Endometrium (tissue), 2 donors: ENCODE results near the gene CBFA2T3.

ENCODE experiments used
- FAIRE-seq: peaks from 2 replicates; lab custom pipeline; 2012; peaks lifted over from hg19 to GRCh38; lab: Jason Lieb, UNC
- donor health status: control.
- donor health status: control.

The CBFA2T3 gene

DNA sequence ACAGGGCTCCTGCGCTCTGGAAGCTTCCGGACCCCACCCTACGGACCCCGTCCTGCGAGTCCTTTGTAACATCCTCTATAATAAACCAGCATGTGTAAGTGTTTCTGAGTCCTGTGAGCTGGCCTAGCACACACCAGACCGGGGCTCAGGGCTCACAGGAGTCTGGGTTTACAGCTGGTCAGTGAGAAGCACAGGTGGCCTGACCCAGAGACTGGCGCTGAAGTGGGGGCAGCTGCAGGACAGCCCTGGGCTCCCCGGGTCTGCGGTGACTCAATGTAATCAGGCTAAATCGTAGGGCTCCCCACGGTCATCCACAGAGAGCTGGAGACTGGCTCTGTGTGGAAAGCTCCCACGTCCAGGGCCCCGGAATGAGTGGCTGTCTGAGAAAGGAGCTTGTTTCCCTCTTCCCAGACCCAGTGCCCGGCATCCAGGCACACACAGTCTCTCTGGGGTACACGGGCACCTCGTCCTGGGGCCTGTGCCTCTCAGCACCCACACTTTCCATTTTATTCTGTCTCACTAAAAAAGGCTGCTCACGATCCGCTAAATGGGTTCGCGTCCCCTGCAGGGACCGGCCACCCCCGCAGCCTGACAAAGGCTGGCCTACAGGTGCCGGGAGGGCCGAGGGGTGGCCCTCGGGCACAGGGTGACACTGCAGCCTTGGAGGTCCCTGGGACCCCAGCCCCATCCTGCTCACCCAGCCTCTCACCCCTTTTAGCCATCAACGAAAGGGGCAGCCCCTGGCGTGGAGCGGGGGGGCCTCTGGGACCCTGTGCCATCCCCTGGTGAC lies 18.9 kb upstream of the CBFA2T3 start:
- FAIRE-seq, result no peak

GRCh38 chr16:88995194-88995593 lies 18.2 kb upstream of the CBFA2T3 start:
- no peak for FAIRE-seq

DNA sequence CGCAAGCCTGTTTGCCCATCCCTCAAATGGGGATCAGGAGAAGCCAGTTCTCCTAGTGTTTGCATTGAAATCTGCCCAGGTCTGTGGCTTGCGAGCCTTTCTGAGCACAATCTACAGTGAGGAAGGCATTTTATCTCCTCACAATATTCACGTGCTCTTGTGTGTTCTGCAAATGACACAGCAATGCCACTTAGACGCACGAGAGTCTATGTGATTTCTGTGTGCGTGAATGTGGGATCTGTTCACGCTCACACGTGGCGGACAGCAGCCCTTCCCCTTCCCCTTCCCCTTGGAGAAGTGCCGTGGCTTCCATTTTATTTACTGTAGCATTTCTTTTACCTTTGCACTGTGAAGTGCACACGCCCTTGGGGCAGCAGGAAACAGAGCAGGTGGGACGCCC lies 17.7 kb upstream of the CBFA2T3 start:
- FAIRE-seq, result no peak

DNA sequence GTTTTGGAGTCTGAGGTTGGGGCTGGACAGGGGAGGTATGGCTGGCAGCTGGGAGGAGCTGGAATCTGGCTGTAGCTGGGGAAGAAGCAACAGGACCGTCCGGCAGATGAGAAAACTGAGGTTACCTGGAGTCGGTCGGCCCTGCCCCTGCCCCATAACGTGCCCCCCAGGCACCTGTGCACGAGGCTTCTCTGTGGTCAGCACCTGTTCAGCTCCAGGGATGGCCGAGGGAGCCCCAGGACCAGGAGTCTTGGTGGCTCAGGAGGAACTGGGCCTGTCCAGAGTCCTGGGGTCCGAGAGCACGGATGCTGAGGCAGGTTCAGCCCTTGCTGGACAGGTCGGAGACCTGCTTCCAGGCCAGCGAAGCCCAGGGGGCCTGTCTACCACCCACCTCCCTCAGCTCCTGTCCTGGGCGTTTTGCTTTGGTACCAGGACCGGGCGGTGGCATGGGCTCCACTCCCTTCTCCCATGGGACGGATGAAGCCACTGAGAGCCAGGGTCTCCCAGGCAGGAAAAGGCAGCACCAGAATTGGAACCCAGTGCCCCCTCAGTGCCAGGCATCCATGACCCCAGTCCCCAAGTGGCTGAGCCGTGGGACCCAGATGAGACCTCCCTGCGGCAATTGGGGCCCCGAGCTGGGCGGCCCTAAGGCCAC lies 17.1 kb upstream of the CBFA2T3 start:
- no peak for FAIRE-seq

DNA sequence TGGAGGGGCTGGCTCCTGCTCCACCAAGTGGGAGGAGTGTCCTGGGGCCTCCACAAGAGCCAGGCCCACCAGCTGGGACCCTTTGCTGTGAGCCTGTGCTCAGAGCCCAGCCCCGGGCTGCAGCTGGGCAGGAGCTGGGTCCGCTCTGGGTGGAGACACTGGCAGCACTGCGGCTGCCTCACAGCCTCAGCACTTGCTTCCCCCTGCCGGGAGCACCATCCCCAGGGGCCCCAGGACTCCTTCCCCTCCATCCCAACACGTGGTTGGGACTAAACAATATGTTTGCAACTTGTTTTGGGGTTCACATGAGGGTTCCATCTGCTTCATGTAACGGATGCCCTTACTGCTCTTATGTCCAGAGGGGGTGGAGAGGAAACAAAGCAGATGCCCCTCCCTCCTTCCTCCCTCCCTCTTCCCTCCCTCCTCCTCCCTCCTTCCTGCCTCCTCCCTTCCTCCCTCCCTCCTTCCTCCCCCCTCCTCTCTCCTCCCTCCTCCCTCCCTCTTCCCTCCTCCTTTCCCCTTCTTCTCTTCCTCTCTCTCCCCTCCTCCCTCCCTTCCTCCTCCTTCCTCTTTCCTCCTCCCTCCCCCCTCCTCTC lies 16.3 kb upstream of the CBFA2T3 start:
- no peak for FAIRE-seq

DNA sequence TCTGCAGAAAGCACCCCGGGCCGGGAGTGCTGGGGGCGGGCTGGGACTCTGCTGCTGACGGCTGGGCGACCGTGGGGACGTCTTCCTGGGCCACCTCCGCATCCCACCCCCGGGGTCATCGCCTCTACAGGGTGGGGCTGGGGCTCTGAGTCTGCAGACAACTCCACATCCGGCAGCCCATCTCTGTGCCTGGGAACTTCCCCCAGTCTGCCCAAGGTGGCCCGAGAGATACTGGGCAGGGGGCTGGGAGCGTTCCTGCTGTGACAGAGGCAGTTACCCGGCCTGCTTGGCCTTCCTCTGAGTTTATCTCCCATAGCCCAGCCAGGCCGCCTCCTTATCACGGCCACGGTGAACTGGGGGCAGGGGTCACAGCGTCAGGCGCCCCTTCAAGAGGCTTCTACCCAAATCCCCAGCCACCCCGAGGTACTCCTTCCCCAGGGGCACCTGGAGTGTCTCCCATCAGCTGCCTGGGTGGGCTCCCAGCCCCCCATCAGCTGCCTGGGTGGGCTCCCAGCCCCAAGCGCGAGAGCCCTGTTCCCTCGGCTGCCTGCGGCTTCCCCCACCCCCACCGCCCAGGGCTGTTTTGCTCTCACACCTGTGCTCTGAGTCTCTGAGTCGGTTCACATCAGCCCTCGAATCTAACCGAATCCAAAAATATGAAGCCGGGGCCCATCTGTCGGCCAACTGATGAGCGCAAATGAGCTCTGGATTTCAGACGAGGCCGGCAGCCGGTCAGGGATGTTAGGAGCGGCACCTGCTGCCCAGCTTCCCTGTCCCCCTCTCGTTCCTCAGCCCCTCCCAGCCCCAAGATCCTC lies 15.6 kb upstream of the CBFA2T3 start:
- no peak for FAIRE-seq

DNA sequence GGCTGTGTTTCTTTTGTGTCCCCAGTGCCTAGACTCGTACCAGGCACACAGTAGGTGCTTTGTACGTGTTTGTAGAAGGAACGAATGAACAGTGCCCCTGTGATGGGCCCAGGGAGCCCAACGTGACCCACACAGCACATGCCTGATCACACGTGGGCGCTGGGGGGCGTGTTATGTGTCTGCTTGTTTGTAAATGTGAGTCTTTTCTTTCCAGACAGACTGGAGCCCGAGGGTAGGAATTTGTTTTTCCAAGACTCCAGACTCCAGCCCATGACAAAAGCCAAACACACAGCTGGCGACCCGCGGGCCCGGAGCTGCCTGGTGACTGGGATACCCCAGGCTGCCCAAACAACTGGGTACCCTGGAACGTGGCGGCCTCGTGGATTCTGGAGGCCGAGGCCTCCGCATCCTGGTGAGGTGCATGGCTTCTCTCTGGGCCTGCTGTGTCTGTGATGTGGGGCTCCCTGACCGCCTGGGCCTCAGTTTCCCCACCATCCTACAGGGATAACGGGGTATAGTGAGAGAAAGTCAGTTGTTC lies 14.9 kb upstream of the CBFA2T3 start:
- FAIRE-seq, result no peak

- FAIRE-seq, result no peak
These were observed 13.0 kb upstream of the CBFA2T3 start for GRCh38 chr16:88989852-88990547.

DNA sequence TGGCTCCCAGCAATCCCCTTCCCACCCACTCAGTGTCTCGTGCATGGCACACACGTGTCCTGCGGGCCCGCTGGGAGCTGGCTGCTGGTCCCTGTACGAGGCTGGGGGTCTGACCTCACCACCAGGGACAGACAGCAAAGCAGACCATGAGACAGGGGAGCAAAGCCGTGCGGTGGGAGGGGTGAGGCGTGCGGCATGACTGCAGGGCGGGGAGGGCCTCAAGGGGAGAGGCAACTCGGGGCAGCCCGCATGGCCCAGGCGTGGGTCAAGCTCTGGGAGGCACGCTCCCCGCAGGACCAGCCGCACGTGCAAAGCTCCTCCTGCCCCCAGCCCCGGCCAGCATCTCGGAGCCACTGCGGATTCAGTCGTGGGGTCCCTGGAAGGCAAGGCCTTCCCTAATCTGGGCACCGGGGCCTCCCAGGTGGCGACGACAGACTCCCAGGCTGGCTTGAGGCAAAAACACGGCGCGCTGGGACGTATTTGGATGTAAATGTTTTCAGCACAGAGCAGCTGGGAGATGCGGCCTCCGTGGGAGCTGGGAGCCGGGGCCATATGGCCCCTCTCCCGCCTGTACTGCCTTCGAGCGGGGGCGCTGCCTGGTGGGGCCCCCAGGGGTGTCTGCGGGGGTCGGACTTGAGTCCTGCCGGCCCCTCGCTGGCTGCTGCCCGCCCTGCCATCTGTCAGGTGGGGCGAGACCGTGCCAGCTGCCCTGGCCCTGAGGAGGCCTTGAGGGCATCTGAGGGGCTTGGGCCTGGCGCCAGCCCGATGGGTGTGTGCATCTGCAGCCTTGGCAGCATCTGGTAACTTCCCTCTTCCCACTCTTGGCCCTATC lies 12.2 kb upstream of the CBFA2T3 start:
- FAIRE-seq, result no peak

DNA sequence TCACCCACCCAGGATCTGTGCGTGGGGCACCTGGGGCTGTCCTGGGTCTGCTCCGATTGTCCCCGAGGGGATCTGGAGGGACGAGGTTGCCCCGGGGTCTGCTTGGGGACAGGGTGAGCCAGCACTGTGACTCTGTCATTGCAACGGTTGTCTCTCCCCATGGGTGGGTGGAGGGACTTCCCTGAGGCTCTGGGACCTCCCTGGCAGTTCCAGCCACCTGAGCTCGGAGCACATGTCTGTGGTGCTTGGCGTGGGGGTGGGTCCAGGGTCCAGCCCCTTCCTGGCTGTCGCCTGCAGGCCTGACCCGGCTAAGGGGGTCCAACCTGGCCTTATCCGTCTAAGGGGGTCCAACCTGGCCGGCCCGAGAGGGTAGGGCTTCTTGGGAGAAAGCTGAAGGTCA lies 8.5 kb upstream of the CBFA2T3 start:
- no peak for FAIRE-seq

DNA sequence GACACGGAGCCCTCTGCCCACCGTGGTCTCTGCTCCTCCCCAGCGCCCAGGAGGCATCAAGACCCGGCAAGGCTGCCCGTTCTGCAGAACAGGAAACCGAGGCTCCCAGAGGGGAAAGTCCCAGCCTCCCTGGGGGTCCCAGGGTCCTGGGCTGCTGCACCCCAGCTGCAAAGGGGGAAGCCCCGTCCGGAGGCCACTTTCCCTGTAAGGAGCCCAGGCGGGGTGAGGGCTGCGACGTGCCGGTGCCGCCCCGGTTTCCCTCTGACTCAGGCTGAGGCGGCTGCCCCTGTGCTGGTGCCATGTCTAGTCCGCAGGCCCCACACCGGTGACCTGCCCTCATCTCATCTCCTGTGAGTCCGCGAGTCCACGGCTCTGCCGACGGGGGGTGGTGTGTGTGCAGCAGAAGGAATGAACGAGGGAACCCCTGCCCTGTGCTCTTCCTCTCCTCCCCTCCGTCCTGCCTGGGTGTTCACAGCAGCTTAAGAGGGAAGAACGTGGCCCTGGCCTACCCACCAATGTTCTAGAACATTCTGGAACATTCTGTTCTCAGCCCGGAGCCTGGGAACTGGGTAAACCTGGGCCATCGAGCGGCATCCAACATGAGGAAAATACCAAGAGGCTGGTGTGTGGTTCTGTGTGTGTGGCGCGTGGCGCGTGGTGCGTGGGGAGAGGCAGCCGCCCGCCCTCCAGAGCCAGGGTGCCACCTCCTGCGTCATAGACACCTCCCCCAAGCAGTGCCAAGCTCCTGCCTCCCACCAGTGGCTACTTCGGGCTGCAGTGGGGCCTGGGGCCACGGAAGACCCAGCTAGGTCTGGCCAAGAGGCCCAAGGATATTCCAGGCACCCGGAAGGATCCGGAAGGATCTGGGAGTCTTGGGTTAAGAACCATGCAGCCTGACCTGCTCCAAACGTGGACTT lies 7.0 kb upstream of the CBFA2T3 start:
- no peak for FAIRE-seq

- no peak for FAIRE-seq
These were observed 6.2 kb upstream of the CBFA2T3 start for GRCh38 chr16:88983165-88983564.

- no peak for FAIRE-seq
These were observed 5.5 kb upstream of the CBFA2T3 start for GRCh38 chr16:88982286-88983084.

DNA sequence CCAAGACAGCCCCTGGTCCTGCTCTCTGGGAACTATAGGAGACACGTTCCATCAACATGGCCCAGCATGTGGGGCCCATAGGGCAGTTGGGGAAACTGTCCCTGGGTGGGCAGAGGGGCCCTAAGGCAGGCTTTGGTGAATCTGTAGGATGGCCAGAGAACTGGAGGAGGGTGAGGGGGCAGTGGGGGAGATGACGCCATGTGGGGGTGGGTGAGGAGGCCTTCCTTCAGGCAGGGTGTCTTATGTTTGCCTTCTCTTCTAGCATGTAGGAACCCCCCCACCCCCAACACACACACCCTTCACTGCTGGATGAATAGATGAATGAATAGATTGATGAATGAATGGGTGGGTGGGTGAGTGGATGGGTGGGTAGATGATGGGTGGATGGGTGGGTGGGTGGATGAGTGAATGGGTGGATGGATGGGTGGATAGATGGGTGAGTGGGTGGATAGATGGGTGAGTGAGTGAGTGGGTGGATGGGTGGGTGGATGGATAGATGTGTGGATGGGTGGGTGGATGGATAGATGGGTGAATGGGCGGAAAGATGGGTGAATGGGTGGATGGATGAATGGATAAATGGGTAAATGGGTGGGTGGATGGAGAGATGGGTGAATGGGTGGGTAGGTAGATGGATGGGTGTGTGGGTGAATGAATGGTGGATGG lies 2.5 kb upstream of the CBFA2T3 start:
- no peak for FAIRE-seq

GRCh38 chr16:88978608-88979346 lies 1.8 kb upstream of the CBFA2T3 start:
- no peak for FAIRE-seq

DNA sequence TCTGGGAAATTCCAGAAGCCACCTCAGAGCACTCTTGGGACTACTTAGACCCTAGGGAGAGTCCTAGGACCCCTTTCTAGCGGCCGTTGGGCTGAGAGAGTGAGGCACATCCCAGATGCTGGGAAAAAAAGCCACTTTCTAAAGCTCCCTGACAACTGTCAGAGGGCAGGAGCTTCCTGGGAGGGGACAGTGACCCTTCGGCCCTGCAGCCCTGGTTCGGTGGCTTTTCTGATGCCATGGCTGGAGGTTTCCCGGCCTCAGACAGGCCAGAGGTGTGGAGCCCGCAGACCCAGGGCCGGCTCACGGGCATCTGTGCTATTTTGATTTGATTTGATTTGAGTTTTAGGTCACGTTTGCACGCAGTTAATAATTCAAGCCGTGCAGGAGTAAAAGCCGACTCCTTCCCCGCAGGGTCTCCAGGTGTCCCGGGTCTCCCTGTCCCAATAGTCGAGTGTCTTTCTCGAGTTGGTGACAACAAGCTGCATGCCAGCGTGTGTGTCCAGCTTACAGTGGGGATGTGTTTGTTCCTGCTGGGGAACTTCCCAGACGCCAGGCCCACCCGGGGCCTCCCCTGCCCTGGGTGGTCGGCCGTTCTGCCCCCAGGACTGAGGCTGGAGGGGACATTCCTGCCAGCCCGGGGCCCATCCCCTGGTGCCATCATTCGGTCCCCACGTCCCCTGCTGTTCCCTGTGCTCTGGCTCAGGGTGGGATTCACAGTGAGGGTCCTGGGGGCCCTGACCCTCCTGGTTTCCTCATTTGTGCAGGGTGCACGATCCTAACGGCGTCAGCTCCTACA lies 1.0 kb upstream of the CBFA2T3 start:
- FAIRE-seq, result no peak
